Measurements from ENCODE around the gene ZNF780B. TPM values are rescaled to one million over a fixed set of nuclear protein-coding genes. Genes with fewer than 3 reads are reported as not detected.
A peak's percentile ranks its signal among the peaks of the same experiment; 100 is the strongest.

The ZNF780B gene
- total and polyA plus RNA-seq, 2 donors (not counting 1 experiment from before 2014, with no cell fraction given): 8.5 to 57.6 TPM

DNA sequence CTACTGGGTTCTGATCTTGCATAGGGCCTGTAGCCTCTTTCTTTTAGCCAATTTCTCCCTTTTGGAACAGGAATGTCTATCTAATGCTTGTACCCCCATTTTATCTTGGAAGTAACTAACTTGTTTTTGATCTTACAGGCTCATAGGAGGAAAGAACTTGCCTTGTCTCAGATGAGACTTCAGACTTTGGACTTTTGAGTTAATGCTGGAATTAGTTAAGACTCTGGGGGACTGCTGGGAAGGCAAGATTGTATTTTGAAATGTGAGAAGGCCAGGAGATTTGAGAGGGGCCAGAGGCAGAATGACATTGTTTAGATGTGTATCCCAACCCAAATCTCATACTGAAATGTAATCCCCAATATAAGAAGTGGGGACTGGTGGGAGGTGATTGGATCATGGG is 61.7 kb downstream of the ZNF780B start:
- Mint-ChIP-seq H3K9me3 (ENCODE audit: insufficient read depth) (peaks cover 2% of the 10 kb centered on the region), H3K27ac (no peak overlapping the region), H3K4me3 (peak overlapping the region; percentile 40), H3K4me1 (peaks cover 34% of the 10 kb centered on the region), H3K27me3 (no peaks in the 10 kb centered on the region)
- Histone ChIP-seq H2AFZ (ENCODE audit: insufficient read depth, low read depth, low read length, poor library complexity, severe bottlenecking) (no peak overlapping the region), H3K9me3 (ENCODE audit: control extremely low read depth in 1 of 3, control insufficient read depth in 2 of 3, insufficient read depth in 1 of 3, low read length in 2 of 3) (peaks cover 1 to 8% (median 8%) of the 10 kb centered on the region in 3 donors), H4K20me1 (ENCODE audit: control insufficient read depth, insufficient read depth, low read length, poor library complexity, severe bottlenecking) (peaks cover 8% of the 10 kb centered on the region), H3K27ac (ENCODE audit: low read length in 2 of 2) (no peak overlapping the region), H3K79me2 (ENCODE audit: control insufficient read depth, insufficient read depth, low read length) (peaks cover 66% of the 10 kb centered on the region), H3K36me3 (replicated peaks in 1 of 2; ENCODE audit: control extremely low read depth in 1 of 2, control insufficient read depth in 1 of 2, extremely low read depth in 1 of 2, insufficient read depth in 2 of 2, low read length in 1 of 2) (no peaks in the 10 kb centered on the region), H3K27me3 (replicated peaks in 1 of 4; ENCODE audit: control extremely low read depth in 1 of 4, control insufficient read depth in 3 of 4, insufficient read depth in 4 of 4, low read length in 3 of 4) (no peaks in the 10 kb centered on the region), H3K4me3 (ENCODE audit: control extremely low read depth in 1 of 5, extremely low read depth in 1 of 5, insufficient read depth in 1 of 5, low read depth in 2 of 5, low read length in 4 of 5) (no peak overlapping the region), H3K4me2 (replicated peaks; ENCODE audit: low read depth, low read length, poor library complexity, severe bottlenecking) (no peak overlapping the region), H3K4me1 (ENCODE audit: control insufficient read depth in 2 of 2, insufficient read depth in 2 of 2, low read length in 2 of 2) (peaks cover 9 to 16% of the 10 kb centered on the region in 2 donors), H3K9ac (ENCODE audit: low read length) (no peak overlapping the region)
- intact Hi-C loops (cut with micrococcal nuclease): no loop called here
- ATAC-seq (ENCODE audit: low read depth) (no peak), DNase-seq (no peak)
- TF ChIP-seq EZH2 (IDR thresholded peaks at IDR 0.05; ENCODE audit: borderline replicate concordance, insufficient read depth, low read depth, low read length, poor library complexity, severe bottlenecking) (no peak), CTCF (IDR thresholded peaks at IDR 0.05) (no peak)
- ChIA-PET POLR2A (no interaction called here), CTCF (no interaction called here)

GRCh38 chr19:39993605-39994004 is 62.4 kb downstream of the ZNF780B start:
- H3K9me3 Mint-ChIP-seq (ENCODE audit: insufficient read depth): peaks cover 2% of the 10 kb centered on the region
- DNase-seq (no peak), ATAC-seq (ENCODE audit: low read depth) (no peak)
- H3K9ac ChIP-seq (ENCODE audit: low read length): no peak overlapping the region
- H3K27me3 ChIP-seq (replicated peaks in 1 of 4; ENCODE audit: control extremely low read depth in 1 of 4, control insufficient read depth in 3 of 4, insufficient read depth in 4 of 4, low read length in 3 of 4): no peaks in the 10 kb centered on the region
- no peaks in the 10 kb centered on the region for H3K27me3 Mint-ChIP-seq
- WGBS (ENCODE audit: insufficient coverage): 100% methylated on average over 1 of the region's 1 CpG
- intact Hi-C loops (cut with micrococcal nuclease): no loop called here
- H3K4me3 Mint-ChIP-seq: no peak overlapping the region
- H3K4me1 Mint-ChIP-seq: peaks cover 34% of the 10 kb centered on the region
- no peak for TF ChIP-seq CTCF (IDR thresholded peaks at IDR 0.05)
- no peak for TF ChIP-seq EZH2 (IDR thresholded peaks at IDR 0.05; ENCODE audit: borderline replicate concordance, insufficient read depth, low read depth, low read length, poor library complexity, severe bottlenecking)
- peaks cover 8% of the 10 kb centered on the region for H4K20me1 ChIP-seq (ENCODE audit: control insufficient read depth, insufficient read depth, low read length, poor library complexity, severe bottlenecking)
- H3K9me3 ChIP-seq (ENCODE audit: control extremely low read depth in 1 of 3, control insufficient read depth in 2 of 3, insufficient read depth in 1 of 3, low read length in 2 of 3): peaks cover 1 to 8% (median 8%) of the 10 kb centered on the region in 3 donors
- H3K4me1 ChIP-seq (ENCODE audit: control insufficient read depth in 2 of 2, insufficient read depth in 2 of 2, low read length in 2 of 2): peaks cover 9 to 16% of the 10 kb centered on the region in 2 donors
- H3K4me3 ChIP-seq (ENCODE audit: control extremely low read depth in 1 of 5, extremely low read depth in 1 of 5, insufficient read depth in 1 of 5, low read depth in 2 of 5, low read length in 4 of 5): no peak overlapping the region
- no peak overlapping the region for H3K27ac Mint-ChIP-seq
- ChIA-PET POLR2A (no interaction called here), CTCF (no interaction called here)
- no peak overlapping the region for H3K27ac ChIP-seq (ENCODE audit: low read length in 2 of 2)
- no peaks in the 10 kb centered on the region for H3K36me3 ChIP-seq (replicated peaks in 1 of 2; ENCODE audit: control extremely low read depth in 1 of 2, control insufficient read depth in 1 of 2, extremely low read depth in 1 of 2, insufficient read depth in 2 of 2, low read length in 1 of 2)
- no peak overlapping the region for H3K4me2 ChIP-seq (replicated peaks; ENCODE audit: low read depth, low read length, poor library complexity, severe bottlenecking)
- no peak overlapping the region for H2AFZ ChIP-seq (ENCODE audit: insufficient read depth, low read depth, low read length, poor library complexity, severe bottlenecking)
- H3K79me2 ChIP-seq (ENCODE audit: control insufficient read depth, insufficient read depth, low read length): peaks cover 71% of the 10 kb centered on the region

All from B cell (primary cell).